Thyroid gland (tissue), 4 donors: Measurements from ENCODE around the gene ST7L.

Experiments
- POLR2A ChIP-seq, 2 donors: fragments of 450-650 bp; IDR thresholded peaks; one replicate each; pipeline ENCODE4 v1.6.1; 2017; ENCODE audit warnings: antibody characterized with exemption in 2 of 2, mild to moderate bottlenecking in 2 of 2, moderate library complexity in 1 of 2
- TF ChIP-seq, protein P1 (sequence below), 6 experiments: fragments of 200-600 bp in 3 of 6; fragments of 450-650 bp in 3 of 6; sonication (generic) in 3 of 6; IDR thresholded peaks; one replicate each; pipeline ENCODE4 v1.5.1; 2016 to 2019; ENCODE audit warnings: antibody characterized with exemption in 6 of 6, mild to moderate bottlenecking in 2 of 6, inconsistent platforms in 1 of 6, moderate library complexity in 1 of 6

- TF ChIP-seq, protein P1, sequence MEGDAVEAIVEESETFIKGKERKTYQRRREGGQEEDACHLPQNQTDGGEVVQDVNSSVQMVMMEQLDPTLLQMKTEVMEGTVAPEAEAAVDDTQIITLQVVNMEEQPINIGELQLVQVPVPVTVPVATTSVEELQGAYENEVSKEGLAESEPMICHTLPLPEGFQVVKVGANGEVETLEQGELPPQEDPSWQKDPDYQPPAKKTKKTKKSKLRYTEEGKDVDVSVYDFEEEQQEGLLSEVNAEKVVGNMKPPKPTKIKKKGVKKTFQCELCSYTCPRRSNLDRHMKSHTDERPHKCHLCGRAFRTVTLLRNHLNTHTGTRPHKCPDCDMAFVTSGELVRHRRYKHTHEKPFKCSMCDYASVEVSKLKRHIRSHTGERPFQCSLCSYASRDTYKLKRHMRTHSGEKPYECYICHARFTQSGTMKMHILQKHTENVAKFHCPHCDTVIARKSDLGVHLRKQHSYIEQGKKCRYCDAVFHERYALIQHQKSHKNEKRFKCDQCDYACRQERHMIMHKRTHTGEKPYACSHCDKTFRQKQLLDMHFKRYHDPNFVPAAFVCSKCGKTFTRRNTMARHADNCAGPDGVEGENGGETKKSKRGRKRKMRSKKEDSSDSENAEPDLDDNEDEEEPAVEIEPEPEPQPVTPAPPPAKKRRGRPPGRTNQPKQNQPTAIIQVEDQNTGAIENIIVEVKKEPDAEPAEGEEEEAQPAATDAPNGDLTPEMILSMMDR (IDR thresholded peaks at IDR 0.05), result no peak
- TF ChIP-seq POLR2A (IDR thresholded peaks at IDR 0.05), result no peak
These were observed 17.1 kb upstream of the ST7L start for GRCh38 chr1:112636056-112636455.
